ENCODE results near the gene SLC24A4.

The SLC24A4 gene

GRCh38 chr14:92362781-92363235 is 39.8 kb downstream of the SLC24A4 start:
- no peak for TF ChIP-seq EZH2phosphoT487 (IDR thresholded peaks at IDR 0.05; ENCODE audit: borderline replicate concordance)
- no peak for TF ChIP-seq CTCF (conservative IDR thresholded peaks at IDR 0.05; ENCODE audit: low read length)
- H3K4me3 ChIP-seq (ENCODE audit: low read length, poor library complexity, severe bottlenecking), result no peak overlapping the region
- H3F3A ChIP-seq (ENCODE audit: low read depth), result no peaks in the 10 kb centered on the region
- H4K20me1 ChIP-seq (ENCODE audit: insufficient read depth, low read length, poor library complexity, severe bottlenecking), result no peaks in the 10 kb centered on the region
- H3K9me3 ChIP-seq (ENCODE audit: insufficient read depth, low read depth, low read length), result no peaks in the 10 kb centered on the region
- H3K4me1 ChIP-seq (ENCODE audit: insufficient read depth, low read length, poor library complexity, severe bottlenecking), result no peaks in the 10 kb centered on the region
- H3K9me2 ChIP-seq (replicated peaks; ENCODE audit: low read depth, low read length), result no peaks in the 10 kb centered on the region
- H3K4me2 ChIP-seq (ENCODE audit: low read depth, low read length, poor library complexity, severe bottlenecking), result no peak overlapping the region
- no peak overlapping the region for H3K9ac ChIP-seq (ENCODE audit: low read depth, low read length, poor library complexity, severe bottlenecking)
- no peaks in the 10 kb centered on the region for H3K36me3 ChIP-seq (ENCODE audit: insufficient read depth, low read length)
- no peaks in the 10 kb centered on the region for H3K79me2 ChIP-seq (ENCODE audit: insufficient read depth, low read length)
- H2AFZ ChIP-seq (ENCODE audit: low read length), result no peak overlapping the region
- no peaks in the 10 kb centered on the region for H3K27me3 ChIP-seq (ENCODE audit: insufficient read depth, low read length, poor library complexity, severe bottlenecking)

GRCh38 chr14:92366237-92366636 is 43.3 kb downstream of the SLC24A4 start:
- Histone ChIP-seq H3K27me3 (ENCODE audit: insufficient read depth, low read length, poor library complexity, severe bottlenecking) (no peaks in the 10 kb centered on the region), H3K36me3 (ENCODE audit: insufficient read depth, low read length) (no peaks in the 10 kb centered on the region), H2AFZ (ENCODE audit: low read length) (no peak overlapping the region), H3K9me2 (replicated peaks; ENCODE audit: low read depth, low read length) (no peaks in the 10 kb centered on the region), H3K4me1 (ENCODE audit: insufficient read depth, low read length, poor library complexity, severe bottlenecking) (no peaks in the 10 kb centered on the region), H3K4me2 (ENCODE audit: low read depth, low read length, poor library complexity, severe bottlenecking) (no peak overlapping the region), H4K20me1 (ENCODE audit: insufficient read depth, low read length, poor library complexity, severe bottlenecking) (no peaks in the 10 kb centered on the region), H3K9ac (ENCODE audit: low read depth, low read length, poor library complexity, severe bottlenecking) (no peak overlapping the region), H3K79me2 (ENCODE audit: insufficient read depth, low read length) (no peaks in the 10 kb centered on the region), H3F3A (ENCODE audit: low read depth) (no peaks in the 10 kb centered on the region), H3K4me3 (ENCODE audit: low read length, poor library complexity, severe bottlenecking) (no peak overlapping the region), H3K9me3 (ENCODE audit: insufficient read depth, low read depth, low read length) (no peaks in the 10 kb centered on the region)
- no peak for TF ChIP-seq EZH2phosphoT487 (IDR thresholded peaks at IDR 0.05; ENCODE audit: borderline replicate concordance)
- no peak for TF ChIP-seq CTCF (conservative IDR thresholded peaks at IDR 0.05; ENCODE audit: low read length)

DNA sequence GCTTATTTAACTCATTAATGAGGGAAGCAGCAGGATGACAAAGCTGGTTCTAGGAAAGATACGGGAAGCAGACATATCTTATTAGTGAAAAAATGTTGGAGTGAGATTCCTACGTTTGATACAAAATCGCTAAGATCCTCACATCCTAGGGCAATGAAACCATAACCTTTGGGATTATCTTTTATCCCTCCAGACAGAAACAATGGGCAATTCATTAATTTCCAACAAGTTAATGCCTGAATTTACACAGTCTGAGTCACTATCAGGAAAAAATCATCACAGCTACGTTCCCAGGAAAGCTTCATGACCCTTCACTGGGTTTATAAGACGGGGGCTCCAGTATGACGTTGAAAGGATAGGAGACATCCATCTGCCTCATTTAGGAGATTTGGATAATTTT is 45.0 kb downstream of the SLC24A4 start:
- Histone ChIP-seq H3K79me2 (ENCODE audit: insufficient read depth, low read length) (no peaks in the 10 kb centered on the region), H3K9me2 (replicated peaks; ENCODE audit: low read depth, low read length) (no peaks in the 10 kb centered on the region)

More for the DNA sequence above, 45.0 kb downstream of the SLC24A4 start:
- H3K9ac ChIP-seq (ENCODE audit: low read depth, low read length, poor library complexity, severe bottlenecking), result no peak overlapping the region
- no peak overlapping the region for H3K4me2 ChIP-seq (ENCODE audit: low read depth, low read length, poor library complexity, severe bottlenecking)
- H4K20me1 ChIP-seq (ENCODE audit: insufficient read depth, low read length, poor library complexity, severe bottlenecking), result no peaks in the 10 kb centered on the region
- no peaks in the 10 kb centered on the region for H3K36me3 ChIP-seq (ENCODE audit: insufficient read depth, low read length)
- H3K27me3 ChIP-seq (ENCODE audit: insufficient read depth, low read length, poor library complexity, severe bottlenecking), result no peaks in the 10 kb centered on the region
- H3K4me3 ChIP-seq (ENCODE audit: low read length, poor library complexity, severe bottlenecking), result no peak overlapping the region
- no peak overlapping the region for H2AFZ ChIP-seq (ENCODE audit: low read length)
- no peaks in the 10 kb centered on the region for H3F3A ChIP-seq (ENCODE audit: low read depth)
- no peaks in the 10 kb centered on the region for H3K4me1 ChIP-seq (ENCODE audit: insufficient read depth, low read length, poor library complexity, severe bottlenecking)
- TF ChIP-seq EZH2phosphoT487 (IDR thresholded peaks at IDR 0.05; ENCODE audit: borderline replicate concordance) (no peak), CTCF (conservative IDR thresholded peaks at IDR 0.05; ENCODE audit: low read length) (no peak)
- H3K9me3 ChIP-seq (ENCODE audit: insufficient read depth, low read depth, low read length), result no peaks in the 10 kb centered on the region
